Measurements from ENCODE around the gene GUCD1.

Gene GUCD1

DNA sequence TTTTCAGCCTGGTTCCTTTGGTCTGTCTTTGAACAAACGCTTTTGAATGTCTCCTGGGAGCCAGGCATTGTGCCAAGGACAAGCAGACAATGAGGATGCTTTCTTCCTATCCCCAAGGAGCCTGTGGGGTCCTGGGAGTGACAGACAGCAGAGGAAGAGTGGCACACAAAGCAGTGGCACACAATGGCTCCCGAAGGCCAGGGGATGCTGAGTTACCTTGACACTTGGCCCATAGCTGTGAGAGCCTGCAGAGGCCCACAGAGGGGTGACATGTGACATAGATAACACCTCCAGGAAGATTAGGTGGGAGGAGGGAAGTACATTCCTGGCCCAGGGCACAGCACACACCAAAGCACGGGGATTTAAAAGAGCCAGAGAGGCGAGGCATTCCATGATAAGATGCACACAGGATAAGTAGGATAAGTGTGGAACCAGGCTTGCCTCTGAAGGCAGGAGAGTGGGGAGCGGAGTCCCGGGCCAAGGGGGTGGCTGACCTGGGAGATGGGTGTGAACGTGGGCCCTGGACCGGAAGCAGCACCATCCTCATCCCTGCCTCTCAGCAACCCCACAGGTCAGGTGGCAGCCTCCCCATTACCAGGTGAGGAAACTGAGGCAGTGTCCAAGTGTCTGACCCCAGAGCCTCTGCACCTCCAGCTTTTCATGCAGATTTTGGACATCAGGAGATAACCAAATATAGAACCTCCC lies 53.5 kb downstream of the GUCD1 start:
- DNase-seq: peak; percentile 18

DNA sequence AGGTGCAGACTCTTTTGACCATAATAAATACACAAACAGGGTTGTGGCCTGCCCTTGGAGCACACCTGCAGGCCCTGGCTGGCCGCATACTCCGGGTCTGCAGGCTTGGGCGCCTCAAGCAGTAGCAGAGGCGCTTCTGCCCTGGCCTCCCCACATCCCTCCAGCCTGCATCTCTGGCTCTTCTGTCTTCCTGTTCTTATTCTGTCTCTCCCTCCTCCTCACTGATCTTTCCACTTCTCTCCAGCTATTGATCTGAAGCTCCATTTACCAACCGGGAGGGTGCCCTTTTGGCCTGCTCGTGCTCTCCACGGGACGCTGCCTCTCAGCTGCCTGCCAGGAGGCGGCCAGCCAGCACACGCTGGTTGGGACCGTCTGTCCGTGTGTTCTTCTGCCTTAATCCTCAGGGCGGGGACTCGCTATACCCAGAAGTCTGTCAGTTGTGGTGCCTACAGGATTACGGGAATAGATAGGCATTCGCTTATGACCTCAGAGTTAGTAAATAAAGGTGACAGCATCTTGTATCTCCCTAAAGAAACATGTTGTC lies 54.6 kb downstream of the GUCD1 start:
- DNase-seq: no peak

DNA sequence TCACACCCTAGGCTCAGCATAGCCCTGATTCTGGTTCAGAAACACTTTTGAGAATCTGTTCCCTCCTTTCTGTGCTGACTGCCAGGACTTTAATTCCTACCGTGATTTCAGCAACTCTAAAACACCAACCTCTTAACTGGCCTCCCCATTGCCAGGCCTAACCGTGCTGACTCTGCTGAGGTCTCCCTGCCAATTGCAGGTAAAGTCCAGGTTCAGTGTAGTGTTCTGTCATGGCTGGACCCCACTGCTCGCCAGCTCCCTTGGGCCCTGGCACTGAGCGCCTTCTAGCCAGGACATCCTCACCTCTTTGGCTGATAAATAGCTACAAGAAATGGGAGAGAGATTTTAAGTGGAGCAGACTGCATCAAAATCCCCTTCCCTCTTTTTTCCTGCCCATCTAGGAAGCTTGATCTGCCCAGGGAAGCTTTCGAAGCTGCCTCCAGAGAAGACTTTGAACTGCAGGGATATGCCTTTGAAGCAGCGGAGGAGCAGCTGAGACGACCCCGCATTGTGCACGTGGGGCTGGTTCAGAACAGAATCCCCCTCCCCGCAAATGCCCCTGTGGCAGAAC lies 55.1 kb downstream of the GUCD1 start:
- DNase-seq: no peak

DNA sequence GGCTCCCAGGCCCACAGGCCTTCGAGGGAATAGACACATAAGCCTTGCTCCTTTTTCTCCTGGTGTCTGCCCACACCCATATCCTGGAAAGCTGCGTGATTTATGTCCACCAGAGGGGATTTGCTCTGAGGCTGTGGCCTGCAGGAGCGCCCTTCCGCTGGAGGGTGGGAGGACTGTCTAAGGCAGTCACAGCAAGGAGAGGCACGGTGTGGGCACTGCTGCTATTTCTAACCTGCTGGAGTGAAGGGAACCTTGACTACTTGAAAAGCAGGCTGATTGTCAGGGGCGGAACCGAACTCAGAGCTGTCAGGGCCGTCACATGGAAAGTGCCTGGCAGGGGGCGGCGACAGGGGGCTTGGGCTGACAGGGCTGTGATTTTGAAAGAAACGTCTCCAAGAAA lies 56.1 kb downstream of the GUCD1 start:
- DNase-seq: no peak

DNA sequence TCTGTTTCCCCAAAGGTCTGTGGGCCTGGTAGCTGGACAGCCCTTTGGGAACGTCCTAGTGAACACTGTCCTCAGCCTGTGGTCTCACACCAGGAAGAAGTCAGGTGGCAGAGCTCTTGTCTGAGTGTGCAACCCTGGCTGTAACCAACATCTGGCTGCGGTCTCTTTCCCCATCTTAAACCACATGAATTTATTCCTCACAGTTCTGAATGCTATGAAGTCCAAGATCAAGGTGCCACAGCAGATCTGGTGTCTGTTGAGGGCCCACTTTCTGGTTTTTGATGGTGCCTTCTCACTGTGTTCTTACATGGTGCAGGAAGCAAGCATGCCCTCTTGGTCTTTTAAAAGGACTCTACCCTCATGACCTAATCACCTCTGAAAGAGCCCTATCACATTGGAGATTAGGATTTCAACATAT lies 57.1 kb downstream of the GUCD1 start:
- no peak for DNase-seq

DNA sequence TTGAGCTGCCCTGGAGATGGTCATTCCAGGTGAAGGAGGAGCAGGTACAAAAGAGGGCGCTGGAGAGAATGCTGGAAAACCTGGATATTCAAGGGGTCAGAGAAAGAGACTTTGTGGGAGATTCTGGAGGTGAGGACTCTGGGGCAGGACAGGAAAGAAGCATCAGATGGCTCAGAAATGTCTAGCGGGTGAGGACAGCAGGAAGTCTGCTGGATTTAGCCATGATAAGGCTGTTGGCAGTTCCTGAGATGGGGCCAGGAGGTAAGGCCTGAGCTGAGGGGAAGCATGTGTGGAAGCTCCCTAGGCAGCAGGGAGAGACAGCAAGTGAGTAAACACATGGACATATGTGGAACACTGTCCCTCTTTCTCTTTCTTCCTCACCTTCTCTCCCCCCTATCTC lies 58.3 kb downstream of the GUCD1 start:
- peak; percentile 60 for DNase-seq

DNA sequence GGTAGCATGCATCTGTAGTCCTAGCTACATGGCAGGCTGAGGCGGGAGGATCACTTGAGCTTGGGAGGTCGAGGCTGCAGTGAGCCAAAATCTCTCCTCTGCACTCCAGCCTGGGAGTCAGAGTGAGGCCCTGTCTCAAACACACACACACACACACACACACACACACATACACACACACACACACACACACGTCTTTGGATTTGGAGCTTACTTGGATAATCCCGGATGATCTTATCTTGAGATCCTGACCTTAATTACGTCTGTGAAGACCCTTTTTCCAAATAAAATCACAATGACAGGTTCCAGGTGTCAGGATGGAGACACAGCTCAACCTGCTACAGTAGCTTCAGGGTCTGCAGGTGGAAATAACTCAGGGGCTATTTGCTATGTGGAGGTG lies 58.7 kb downstream of the GUCD1 start:
- no peak for DNase-seq

DNA sequence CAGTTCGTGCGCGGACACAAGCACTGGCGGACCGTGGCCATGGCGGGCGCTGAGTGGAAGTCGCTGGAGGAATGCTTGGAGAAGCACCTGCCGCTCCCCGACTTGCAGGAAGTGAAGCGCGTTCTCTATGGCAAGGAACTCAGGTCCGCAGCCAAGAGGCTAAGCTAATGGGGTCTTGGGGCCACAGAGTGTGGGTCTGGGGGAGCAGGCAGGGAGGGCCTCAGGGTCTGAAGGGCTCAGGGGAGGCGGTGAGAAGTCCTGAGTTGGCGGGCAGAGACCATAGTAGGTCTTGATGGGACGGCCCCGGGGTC lies 59.6 kb downstream of the GUCD1 start:
- DNase-seq: no peak

DNA sequence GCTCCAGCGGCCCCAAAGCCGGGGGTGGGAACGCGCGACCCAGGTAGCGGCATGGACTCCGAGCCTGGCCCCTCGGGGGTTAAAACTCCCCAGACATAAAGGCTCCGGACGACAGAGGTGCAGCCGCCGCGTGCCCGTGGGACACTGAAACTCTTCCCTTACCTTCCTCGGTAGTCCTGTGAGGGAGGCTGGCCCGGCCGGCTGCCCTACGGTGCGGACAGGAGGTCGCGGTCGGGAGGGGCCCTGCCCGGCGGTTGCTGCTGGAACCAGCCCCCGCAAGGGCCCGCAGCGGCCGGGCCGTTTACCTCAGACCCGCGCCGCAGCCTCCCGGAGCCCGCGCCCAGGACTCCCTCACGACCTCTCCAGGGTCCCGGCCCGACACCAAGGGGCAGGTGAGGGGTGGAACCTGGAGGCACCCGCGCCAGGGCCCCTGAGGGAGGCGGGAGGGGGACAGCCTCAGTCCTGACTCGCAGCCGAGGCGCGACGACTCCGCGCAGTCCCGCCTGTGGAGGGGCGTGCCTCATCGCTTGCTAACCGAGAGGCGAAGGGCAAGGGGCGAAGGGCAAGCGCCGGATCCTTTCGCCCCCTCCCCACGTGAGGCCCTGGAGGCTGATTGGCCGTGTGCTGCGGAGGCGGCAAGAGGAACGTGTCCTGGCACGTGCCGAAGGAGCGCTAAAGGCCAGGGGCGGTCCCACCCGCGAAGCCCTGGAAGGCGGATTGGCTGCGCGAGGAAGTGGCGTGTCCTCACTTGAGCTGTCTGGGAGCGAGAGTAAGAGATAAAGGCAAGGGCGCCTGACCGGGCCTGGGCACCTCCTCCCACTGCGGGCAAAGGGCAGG lies 60.2 kb downstream of the GUCD1 start, which contains the start of gene UPB1:
Gene UPB1 (plus strand): TSS at position 805 of the 837 bp plus-strand sequence. CDS start 72 bp downstream, outside the sequence.
- DNase-seq: no peak

DNA sequence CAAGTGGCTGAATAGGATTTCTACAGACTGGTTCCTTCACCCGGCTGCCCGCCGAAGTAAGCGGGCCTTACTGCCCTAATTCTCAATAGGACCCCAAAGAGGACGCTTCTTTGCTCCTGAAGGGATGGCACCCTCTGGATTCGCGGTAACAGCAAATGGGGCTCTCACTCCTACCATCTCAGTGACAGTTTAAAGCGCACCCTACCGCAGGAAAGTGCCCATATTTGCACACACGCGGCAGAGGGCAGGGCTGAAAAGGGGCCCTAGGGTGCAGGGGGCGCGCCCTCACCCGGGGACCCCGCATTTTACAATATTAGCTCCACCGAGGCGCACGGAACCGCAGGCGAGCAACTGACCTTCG lies 60.8 kb downstream of the GUCD1 start:
- no peak for DNase-seq

DNA sequence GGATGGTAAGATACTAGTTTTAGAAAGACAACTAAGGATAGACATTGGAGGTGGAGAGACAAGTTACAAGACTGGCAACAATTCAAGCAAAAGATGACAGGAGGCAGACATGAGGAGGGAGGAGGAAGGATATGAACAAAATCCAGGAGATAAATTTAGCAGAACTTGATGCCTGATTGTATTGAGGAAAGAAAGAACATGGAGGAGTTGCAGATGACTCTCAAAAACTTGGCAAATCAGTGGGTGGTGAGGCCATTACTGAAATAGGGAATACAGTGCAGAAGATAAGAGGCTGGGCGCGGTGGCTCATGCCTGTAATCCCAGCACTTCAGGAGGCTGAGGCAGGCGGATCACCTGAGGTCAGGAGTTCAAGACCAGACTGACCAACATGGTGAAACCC lies 62.5 kb downstream of the GUCD1 start:
- DNase-seq: no peak

Data from NCI-H69 (cell line).